HG02970 (cell line): Measurements from ENCODE around the gene CKAP2L.

ENCODE experiments used
- ATAC-seq: cut with Tn5 transposase; IDR thresholded peaks from one replicate; pipeline ENCODE4 v1.9.1; 2021; ENCODE audit warnings: mild to moderate bottlenecking, moderate library complexity, moderate number of reproducible peaks; ENCODE audit not compliant: unreplicated experiment, low FRiP score

The CKAP2L gene, protein sequence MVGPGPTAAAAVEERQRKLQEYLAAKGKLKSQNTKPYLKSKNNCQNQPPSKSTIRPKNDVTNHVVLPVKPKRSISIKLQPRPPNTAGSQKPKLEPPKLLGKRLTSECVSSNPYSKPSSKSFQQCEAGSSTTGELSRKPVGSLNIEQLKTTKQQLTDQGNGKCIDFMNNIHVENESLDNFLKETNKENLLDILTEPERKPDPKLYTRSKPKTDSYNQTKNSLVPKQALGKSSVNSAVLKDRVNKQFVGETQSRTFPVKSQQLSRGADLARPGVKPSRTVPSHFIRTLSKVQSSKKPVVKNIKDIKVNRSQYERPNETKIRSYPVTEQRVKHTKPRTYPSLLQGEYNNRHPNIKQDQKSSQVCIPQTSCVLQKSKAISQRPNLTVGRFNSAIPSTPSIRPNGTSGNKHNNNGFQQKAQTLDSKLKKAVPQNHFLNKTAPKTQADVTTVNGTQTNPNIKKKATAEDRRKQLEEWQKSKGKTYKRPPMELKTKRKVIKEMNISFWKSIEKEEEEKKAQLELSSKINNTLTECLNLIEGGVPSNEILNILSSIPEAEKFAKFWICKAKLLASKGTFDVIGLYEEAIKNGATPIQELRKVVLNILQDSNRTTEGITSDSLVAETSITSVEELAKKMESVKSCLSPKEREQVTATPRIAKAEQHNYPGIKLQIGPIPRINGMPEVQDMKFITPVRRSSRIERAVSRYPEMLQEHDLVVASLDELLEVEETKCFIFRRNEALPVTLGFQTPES

DNA sequence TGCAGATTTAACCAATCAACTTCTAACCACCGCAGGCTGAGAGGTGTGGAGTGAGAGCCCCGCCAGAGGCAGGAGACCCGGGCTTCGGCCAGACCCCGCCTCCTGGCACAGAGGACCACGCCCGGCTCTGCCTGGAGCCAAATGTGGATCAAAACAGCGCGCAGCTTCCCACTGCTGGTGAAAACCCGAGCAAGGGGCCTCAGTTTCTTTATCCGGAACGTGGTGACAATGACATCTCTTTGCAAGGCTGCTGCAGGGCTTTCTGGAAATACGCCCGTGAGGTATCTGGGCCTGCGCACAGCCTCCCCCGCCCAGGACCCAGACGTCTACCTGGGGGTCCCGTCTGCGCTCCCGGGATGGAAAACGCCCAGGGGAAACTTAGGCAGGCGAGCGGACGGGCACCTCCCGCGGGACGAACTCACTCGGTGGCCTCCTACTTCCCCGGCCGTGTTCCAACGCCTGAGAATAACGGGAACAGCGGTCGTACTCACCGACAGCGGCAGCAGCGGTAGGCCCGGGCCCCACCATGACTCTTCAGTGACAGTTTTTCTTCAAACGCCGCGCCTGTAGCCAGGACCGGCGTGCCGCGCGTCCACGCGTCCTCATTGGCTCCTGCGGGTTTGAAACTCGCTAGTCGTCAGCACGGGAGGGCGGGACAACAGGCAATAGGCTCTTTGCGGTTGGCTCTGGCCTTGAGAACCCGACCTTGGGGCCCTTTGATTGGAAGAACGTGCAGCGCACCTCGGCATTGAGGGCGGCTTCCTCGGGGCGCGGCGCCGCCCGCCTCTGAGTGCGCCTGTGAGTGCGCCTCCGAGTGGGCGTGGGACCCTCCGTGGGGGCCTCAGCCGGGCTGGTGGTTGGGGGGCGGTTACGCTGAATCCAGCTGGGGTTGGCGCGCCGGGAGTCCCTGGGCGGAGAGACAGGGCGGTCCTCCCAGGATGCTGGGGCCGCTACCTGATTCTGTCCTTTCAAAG is at the start of gene CKAP2L:
Gene CKAP2L (minus strand): TSS at position 539 of the 974 bp plus-strand sequence. CDS start 11 bp downstream, at position 528.
- ATAC-seq, result peak; percentile 97

GRCh38 chr2:112813280-112813966 is 49.0 kb upstream of the CKAP2L start:
- ATAC-seq, result no peak

DNA sequence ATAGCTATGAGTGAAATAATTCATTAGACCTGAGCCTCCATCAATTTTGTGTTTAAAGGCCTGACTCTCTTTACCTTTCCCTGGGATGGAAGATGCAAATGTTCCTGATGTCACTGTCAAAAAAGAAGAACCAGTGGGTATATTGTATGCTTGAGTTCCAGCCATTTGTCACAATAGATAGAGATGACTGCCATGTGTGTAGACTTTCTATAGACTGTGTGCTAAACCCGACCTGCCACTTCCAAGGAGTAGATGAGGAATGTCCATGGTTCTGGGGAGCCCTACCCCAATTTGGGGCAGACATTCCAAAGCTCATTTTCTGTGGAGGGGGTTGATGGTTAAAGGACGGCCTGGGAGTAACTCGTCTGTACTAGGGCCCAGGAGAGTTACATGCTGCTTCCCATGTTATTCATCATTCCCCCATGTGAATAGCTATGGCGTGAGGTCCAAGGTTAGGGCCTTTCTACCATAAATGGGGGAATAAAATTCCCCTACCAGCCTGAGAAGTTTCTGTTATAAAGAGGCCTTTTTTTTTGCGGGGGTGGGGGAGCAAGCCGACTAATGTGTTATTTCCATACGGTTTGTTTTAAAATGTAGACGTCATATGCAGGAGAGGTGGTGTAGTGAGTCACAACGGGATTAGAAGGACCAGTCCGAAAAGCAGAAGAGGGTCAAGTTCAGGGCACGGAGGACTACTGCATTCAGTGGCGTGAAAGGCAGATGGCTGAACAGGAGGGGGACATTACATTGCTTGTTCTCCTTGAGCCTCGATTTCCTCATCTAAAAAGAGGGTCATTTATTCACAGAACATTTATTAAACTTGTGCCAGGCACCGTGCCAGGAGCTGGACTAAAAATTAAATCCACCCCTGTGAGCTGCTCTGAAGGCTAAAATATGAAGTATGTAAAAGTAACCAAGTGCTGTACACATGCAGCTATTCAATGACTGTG is 48.2 kb upstream of the CKAP2L start:
- ATAC-seq, result no peak

GRCh38 chr2:112811841-112812306 is 47.5 kb upstream of the CKAP2L start:
- ATAC-seq, result no peak

GRCh38 chr2:112811276-112811831 is 46.9 kb upstream of the CKAP2L start:
- ATAC-seq, result no peak

DNA sequence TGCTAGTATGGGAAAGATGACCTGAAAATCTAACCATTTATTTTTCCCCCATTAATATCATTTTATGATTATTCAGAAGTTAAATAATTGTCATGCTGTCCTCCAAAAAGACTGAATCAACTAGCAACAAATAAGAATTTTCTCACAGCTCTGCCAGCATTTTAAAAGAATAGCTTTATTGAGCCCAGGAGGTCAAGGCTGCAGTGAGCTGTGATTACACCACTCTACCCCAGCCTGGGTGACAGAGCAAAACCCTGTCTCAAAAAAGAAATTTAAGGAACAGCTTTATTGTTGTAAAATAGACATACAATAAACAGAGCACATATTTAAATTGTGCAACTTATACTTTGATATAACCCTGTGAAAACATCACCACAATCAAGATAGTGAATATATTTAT is 44.7 kb upstream of the CKAP2L start:
- ATAC-seq, result no peak

DNA sequence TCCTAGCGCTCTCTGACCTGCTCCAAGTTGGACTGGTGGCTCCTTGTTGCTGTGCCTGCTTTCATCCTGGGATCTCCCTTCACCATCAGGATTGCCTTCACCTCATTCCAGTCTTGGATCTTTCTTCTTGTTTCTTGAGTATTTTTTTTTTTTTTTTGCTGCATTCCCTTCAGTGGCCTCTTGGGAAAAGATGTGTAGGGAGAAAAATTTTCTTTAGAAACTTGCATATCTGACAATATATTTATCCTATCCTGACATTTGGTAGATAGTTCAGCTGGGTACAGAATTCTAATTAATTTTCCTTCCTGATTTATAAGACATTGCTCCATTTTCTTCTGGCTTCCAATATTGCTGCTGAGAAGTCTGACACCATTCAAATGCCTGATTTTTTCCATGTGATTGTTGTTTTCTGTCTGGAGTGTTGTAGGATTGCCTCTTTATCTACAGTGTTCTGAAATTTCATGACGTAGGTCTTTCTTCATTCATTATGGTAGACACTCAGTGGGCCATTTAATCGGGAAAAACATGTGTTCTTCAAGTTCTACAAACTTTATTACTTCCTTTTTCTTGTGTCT is 42.9 kb upstream of the CKAP2L start:
- ATAC-seq, result no peak

- no peak for ATAC-seq
Measured at GRCh38 chr2:112805542-112805941, 41.1 kb upstream of the CKAP2L start.

DNA sequence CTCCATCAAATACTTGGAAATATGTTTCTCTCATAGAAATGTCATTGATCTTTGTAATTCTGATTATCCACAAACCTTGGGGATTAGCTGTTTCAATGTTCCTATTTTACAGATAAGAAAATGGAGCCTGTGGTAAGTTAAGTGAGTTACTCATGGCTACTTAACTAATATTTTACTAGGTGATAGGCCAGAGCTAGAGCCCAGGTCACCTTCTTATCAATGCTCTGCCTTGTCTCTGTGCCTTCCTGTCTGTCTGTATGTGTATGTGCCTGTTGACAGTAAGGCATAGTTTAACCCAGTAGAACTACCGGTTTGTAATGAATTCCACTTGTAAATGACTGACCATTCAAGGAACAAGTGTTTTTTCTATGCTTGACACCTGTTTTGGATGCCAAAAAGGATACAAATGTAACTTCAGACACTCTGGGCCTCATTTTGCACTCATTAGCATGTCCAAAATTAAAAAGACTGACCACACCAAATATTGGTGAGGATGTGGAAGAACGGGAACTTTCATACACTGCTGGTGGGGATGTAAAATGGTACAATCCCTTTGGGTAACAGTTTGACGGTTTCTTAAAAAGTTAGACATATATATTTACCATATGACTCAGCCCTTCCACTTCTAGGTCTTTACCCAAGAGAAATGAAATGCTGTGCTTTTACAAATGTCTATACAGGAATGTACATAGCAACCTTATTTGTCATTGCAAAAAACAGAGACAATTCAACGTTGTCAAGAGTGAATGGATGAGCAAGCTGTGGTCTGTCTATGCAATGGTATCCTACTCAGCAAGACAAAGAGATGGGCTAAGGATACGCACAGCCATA is 39.5 kb upstream of the CKAP2L start:
- ATAC-seq, result no peak

GRCh38 chr2:112800881-112801583 is 36.6 kb upstream of the CKAP2L start:
- no peak for ATAC-seq

- no peak for ATAC-seq
Measured at GRCh38 chr2:112798979-112799975, 34.9 kb upstream of the CKAP2L start.

DNA sequence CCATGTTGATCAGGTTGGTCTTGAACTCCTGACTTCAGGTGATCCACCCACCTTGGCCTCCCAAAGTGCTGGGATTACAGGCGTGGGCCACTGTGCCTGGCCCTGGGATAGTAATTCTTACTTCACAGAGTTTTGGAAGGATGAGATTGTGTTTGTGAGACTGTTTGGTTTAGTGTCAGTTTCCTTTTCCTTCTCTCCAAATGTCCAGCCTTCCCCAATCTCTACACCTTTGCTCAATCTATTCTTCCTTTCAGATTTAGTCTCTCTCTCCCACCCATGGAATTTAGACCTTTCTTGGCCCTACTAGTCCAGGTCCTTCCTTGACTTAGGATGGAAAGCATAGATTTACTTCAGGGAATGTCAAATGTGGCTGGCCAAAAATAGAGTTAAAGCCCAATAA is 32.1 kb upstream of the CKAP2L start:
- ATAC-seq, result no peak

- ATAC-seq, result no peak
Measured at GRCh38 chr2:112795774-112796173, 31.4 kb upstream of the CKAP2L start.

GRCh38 chr2:112794841-112795240 is 30.4 kb upstream of the CKAP2L start:
- ATAC-seq, result no peak

DNA sequence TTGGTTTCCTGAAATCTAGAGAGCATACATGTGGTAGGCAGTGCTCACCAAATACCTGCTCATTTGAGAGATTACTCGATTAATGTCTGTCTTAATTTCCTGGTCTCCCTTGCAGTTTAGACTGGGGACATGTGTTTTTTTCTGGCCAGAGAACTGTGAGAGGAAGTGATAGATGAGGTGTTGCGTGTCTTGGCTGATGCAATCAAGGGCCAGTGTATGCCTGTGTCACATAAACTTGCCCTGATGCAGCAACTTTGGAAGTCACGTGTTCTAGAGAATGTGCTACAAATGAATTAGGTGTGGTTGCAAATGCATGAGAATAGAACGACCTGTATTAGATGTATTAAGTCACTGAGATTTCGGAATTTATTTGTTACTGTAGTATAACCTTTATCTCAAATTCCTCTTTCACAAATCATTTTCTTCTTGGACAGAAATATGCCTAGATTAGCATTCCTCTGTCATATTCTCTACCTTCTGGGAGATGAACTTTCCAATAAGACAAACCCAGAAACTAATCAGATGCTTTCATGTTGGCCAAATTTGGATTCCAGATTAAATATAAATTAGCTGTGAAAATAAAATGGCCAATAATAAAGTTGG is 29.8 kb upstream of the CKAP2L start:
- no peak for ATAC-seq
